SK-N-SH (cell line): ENCODE results near the gene BEST3. TPM values are rescaled to one million over a fixed set of nuclear protein-coding genes. Genes with fewer than 3 reads are reported as not detected.

Source experiments
- CTCF ChIA-PET: fragments of 300-600, 350-600 bp; formaldehyde crosslinking; extraction: SDS; loops from one replicate; lab custom pipeline; 2021; lab: Yijun Ruan, JAX
- POLR2A ChIA-PET: fragments of 350-600 bp; sonication (Branson Sonifier 250); formaldehyde crosslinking; extraction: SDS; loops from one replicate; lab custom pipeline; 2020; ENCODE audit warnings: antibody characterized with exemption, inconsistent platforms; lab: Yijun Ruan, JAX
- DNase-seq: peaks from one replicate; pipeline ENCODE4 v3.0.0; 2012
- H2AFZ ChIP-seq: fragments of 200-600 bp; sonication (generic); 2 replicates; pipeline ENCODE4 v1.8.1; 2016; ENCODE audit warnings: antibody characterized with exemption, mild to moderate bottlenecking, low read depth
- H3F3A ChIP-seq: fragments of 200-600 bp; sonication (generic); replicated peaks from 2 replicates; pipeline ENCODE3; 2016; ENCODE audit warnings: antibody characterized with exemption, mild to moderate bottlenecking; ENCODE audit not compliant: insufficient read depth
- H3K27ac ChIP-seq, 2 experiments: fragments of 200-500 bp in 1 of 2; fragments of 200-600 bp in 1 of 2; sonication (Bioruptor generic) in 1 of 2; sonication (generic), shearing (Covaris generic) in 1 of 2; 2 replicates each; pipeline versions ENCODE4 v1.5.1 to v1.6.1; 2014 to 2016; ENCODE audit warnings: low read depth in 2 of 2, inconsistent platforms in 1 of 2, low read length in 1 of 2, mild to moderate bottlenecking in 1 of 2, mixed read lengths in 1 of 2
- H3K27me3 ChIP-seq: fragments of 200-600 bp; sonication (generic), shearing (Covaris generic); 2 replicates; pipeline ENCODE4 v1.6.1; 2016; ENCODE audit warnings: mixed run types; ENCODE audit not compliant: insufficient read depth
- H3K36me3 ChIP-seq, 2 experiments: fragments of 200-500 bp in 1 of 2; fragments of 200-600 bp in 1 of 2; sonication (Bioruptor generic) in 1 of 2; sonication (generic) in 1 of 2; replicated peaks in 1 of 2; 2 replicates each; pipeline versions ENCODE3 to v1.5.1; 2014 to 2016; ENCODE audit warnings: low read length in 1 of 2, mild to moderate bottlenecking in 1 of 2; ENCODE audit not compliant: insufficient read depth in 2 of 2, control insufficient read depth in 1 of 2
- H3K4me1 ChIP-seq, 2 experiments: fragments of 200-500 bp in 1 of 2; fragments of 200-600 bp in 1 of 2; sonication (Bioruptor generic) in 1 of 2; sonication (generic), shearing (Covaris generic) in 1 of 2; 2 replicates each; pipeline versions ENCODE4 v1.5.1 to v1.6.1; 2014 to 2016; ENCODE audit warnings: low read depth in 1 of 2, low read length in 1 of 2, mixed run types in 1 of 2; ENCODE audit not compliant: insufficient read depth in 2 of 2, control insufficient read depth in 1 of 2
- H3K4me2 ChIP-seq: fragments of 200-600 bp; sonication (generic), shearing (Covaris generic); 2 replicates; pipeline ENCODE4 v1.6.1; 2017; ENCODE audit warnings: mixed run types
- H3K4me3 ChIP-seq, 2 experiments: fragments of 200-500 bp in 1 of 2; fragments of 200-600 bp in 1 of 2; sonication (Bioruptor generic) in 1 of 2; sonication (generic), shearing (Covaris generic) in 1 of 2; 2 replicates each; pipeline versions ENCODE4 v1.5.1 to v1.8.1; 2014 to 2016; ENCODE audit warnings: low read depth in 2 of 2, inconsistent platforms in 1 of 2, low read length in 1 of 2, mild to moderate bottlenecking in 1 of 2, mixed read lengths in 1 of 2, moderate library complexity in 1 of 2
- H3K79me2 ChIP-seq: fragments of 200-600 bp; sonication (generic); 2 replicates; pipeline ENCODE4 v1.8.1; 2017; ENCODE audit warnings: mild to moderate bottlenecking; ENCODE audit not compliant: insufficient read depth
- H3K9ac ChIP-seq: fragments of 200-600 bp; sonication (generic); 2 replicates; pipeline ENCODE4 v1.6.1; 2017; ENCODE audit warnings: mixed run types
- H3K9me2 ChIP-seq: fragments of 200-600 bp; sonication (generic); 2 replicates; pipeline ENCODE4 v1.6.1; 2017; ENCODE audit warnings: mixed run types
- H3K9me3 ChIP-seq: fragments of 200-600 bp; sonication (generic); 2 replicates; pipeline ENCODE4 v1.6.1; 2017; ENCODE audit warnings: mixed run types, mild to moderate bottlenecking, moderate library complexity
- H4K20me1 ChIP-seq: fragments of 200-600 bp; sonication (generic); 2 replicates; pipeline ENCODE4 v1.6.1; 2017; ENCODE audit warnings: mild to moderate bottlenecking, mixed run types; ENCODE audit not compliant: insufficient read depth
- CTCF ChIP-seq: fragments of 200-600 bp; sonication (generic); IDR thresholded peaks from 2 replicates; pipeline ENCODE4 v1.6.1; 2017; ENCODE audit warnings: antibody characterized with exemption, mild to moderate bottlenecking, moderate library complexity
- GATA2 ChIP-seq: sonication (generic); formaldehyde crosslinking; IDR thresholded peaks from 2 replicates; pipeline ENCODE4 v1.5.0; 2020; ENCODE audit warnings: mild to moderate bottlenecking, missing genetic modification reagents
- MAX ChIP-seq: IDR thresholded peaks from 2 replicates; pipeline ENCODE4 v1.4.0; 2012; ENCODE audit warnings: low read depth
- MEF2A ChIP-seq: IDR thresholded peaks from 2 replicates; pipeline ENCODE4 v1.4.0; 2012; ENCODE audit warnings: low read depth, borderline replicate concordance
- MXI1 ChIP-seq: IDR thresholded peaks from 2 replicates; pipeline ENCODE4 v1.6.1; 2012; ENCODE audit warnings: mild to moderate bottlenecking, low read depth, low read length, improper control_type of control experiment
- NFIC ChIP-seq: IDR thresholded peaks from 2 replicates; pipeline ENCODE4 v1.4.0; 2012; ENCODE audit warnings: borderline replicate concordance
- NRF1 ChIP-seq: IDR thresholded peaks from 2 replicates; pipeline ENCODE4 v1.6.1; 2012; ENCODE audit warnings: low read depth, mild to moderate bottlenecking, low read length
- RAD21 ChIP-seq: IDR thresholded peaks from 2 replicates; pipeline ENCODE4 v1.6.1; 2012; ENCODE audit warnings: mild to moderate bottlenecking, low read length
- REST ChIP-seq: IDR thresholded peaks from 2 replicates; pipeline ENCODE4 v1.6.1; 2012; ENCODE audit warnings: mild to moderate bottlenecking, low read depth, low read length, moderate library complexity
- RXRA ChIP-seq: IDR thresholded peaks from 2 replicates; pipeline ENCODE4 v1.4.0; 2012; ENCODE audit warnings: low read depth, mild to moderate bottlenecking, borderline replicate concordance
- SMC3 ChIP-seq: IDR thresholded peaks from 2 replicates; pipeline ENCODE4 v1.6.1; 2012; ENCODE audit warnings: low read depth, low read length, improper control_type of control experiment
- WGBS: methylation state at CpG from one replicate; pipeline ENCODE4 v1.1.6; 2017; ENCODE audit warnings: low lambda C conversion rate; 5-methylcytosine and 5-hydroxymethylcytosine counted together
- polyA plus RNA-seq, 3 experiments: library from polyadenylated mRNA; depleted of rRNA; stranded (reverse); fragments of >200 nt; gene quantifications; 2 replicates each; pipeline ENCODE4 v1.2.3, GENCODE V29; 2012
- TF ChIP-seq, protein P1 (sequence below): IDR thresholded peaks from 2 replicates; pipeline ENCODE4; 2012
- TF ChIP-seq, protein P2 (sequence below): fragments of 150-350 bp; IDR thresholded peaks from 2 replicates; pipeline ENCODE4 v1.6.1; 2017; ENCODE audit warnings: antibody characterized with exemption, low read length, low read depth, borderline replicate concordance

The BEST3 gene
- polyA plus RNA-seq, 1 of the 3 experiments (the other 2 are of a cell fraction), result 0.48 TPM

- ChIA-PET CTCF (no interaction called here), POLR2A (no interaction called here)
- WGBS, result 59% methylated on average over 4 of the region's 4 CpGs
- TF ChIP-seq NFIC (0 out of 2 replicates have a peak, but pooled peaks have one; percentile 12), MXI1 (no peak)
- Histone ChIP-seq H3K9me3 (no peaks in the 10 kb centered on the region), H3K4me1 (no peaks in the 10 kb centered on the region), H3K4me3 (no peak overlapping the region), H2AFZ (no peak overlapping the region), H3K9me2 (no peaks in the 10 kb centered on the region), H3K9ac (no peak overlapping the region), H3K27ac (no peak overlapping the region), H4K20me1 (no peaks in the 10 kb centered on the region), H3K36me3 (no peaks in the 10 kb centered on the region), H3F3A (peaks cover 3% of the 10 kb centered on the region), H3K79me2 (no peaks in the 10 kb centered on the region), H3K27me3 (no peaks in the 10 kb centered on the region), H3K4me2 (no peak overlapping the region)
- DNase-seq, result no peak
Measured at GRCh38 chr12:69679119-69679518, 20.0 kb downstream of the BEST3 start.

DNA sequence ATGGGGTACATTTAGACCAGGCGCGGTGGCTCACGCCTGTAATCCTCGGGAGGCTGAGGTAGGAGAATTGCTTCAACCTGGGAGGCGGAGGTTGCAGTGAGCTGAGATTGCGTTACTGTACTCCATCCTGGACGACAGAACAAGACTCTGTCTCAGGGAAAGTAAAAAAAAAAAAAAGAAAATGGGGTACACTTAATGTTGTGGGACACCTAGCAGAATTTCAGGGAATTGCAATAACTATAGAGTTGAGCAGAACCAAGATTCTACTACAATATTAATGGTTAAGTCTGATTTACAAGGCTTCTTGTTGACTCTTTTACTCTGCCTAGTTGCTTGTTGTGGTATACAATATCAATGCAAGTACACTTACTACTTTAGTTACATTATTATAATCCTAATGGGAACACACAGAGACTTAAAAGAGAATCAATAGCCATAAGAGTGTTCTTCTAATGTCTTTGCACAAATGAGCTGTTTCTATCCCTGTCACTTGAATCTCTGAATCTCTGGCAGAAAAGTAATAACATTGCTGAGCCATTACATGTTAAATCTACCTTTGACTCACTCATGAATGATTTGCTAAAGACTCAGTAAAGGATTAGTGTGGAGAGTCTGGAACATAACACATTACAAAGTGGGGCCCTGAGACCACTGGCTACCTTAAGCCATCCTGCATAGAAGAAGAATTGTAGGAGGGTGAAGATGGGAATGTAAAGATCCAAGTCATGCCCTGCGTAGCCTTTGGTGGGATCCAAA, 22.7 kb downstream of the BEST3 start:
- Histone ChIP-seq H3K9me2 (no peaks in the 10 kb centered on the region), H3K4me3 (no peak overlapping the region), H3K4me1 (no peaks in the 10 kb centered on the region), H4K20me1 (no peaks in the 10 kb centered on the region), H3K27ac (no peak overlapping the region), H3K27me3 (no peaks in the 10 kb centered on the region), H3K4me2 (no peak overlapping the region), H3K79me2 (no peaks in the 10 kb centered on the region), H2AFZ (no peak overlapping the region), H3K9me3 (no peaks in the 10 kb centered on the region), H3F3A (peaks cover 3% of the 10 kb centered on the region), H3K36me3 (no peaks in the 10 kb centered on the region), H3K9ac (no peak overlapping the region)
- TF ChIP-seq, protein P1, sequence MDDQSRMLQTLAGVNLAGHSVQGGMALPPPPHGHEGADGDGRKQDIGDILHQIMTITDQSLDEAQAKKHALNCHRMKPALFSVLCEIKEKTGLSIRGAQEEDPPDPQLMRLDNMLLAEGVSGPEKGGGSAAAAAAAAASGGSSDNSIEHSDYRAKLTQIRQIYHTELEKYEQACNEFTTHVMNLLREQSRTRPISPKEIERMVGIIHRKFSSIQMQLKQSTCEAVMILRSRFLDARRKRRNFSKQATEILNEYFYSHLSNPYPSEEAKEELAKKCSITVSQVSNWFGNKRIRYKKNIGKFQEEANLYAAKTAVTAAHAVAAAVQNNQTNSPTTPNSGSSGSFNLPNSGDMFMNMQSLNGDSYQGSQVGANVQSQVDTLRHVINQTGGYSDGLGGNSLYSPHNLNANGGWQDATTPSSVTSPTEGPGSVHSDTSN, result no peak
- TF ChIP-seq MAX (no peak), CTCF (peak; percentile 33; the same call in 1 of the 2 replicates), RXRA (no peak), RAD21 (no peak)
- ChIA-PET POLR2A (no interaction called here), CTCF (no interaction called here)
- DNase-seq, result no peak
- 88% methylated on average over 8 of the region's 8 CpGs for WGBS

DNA sequence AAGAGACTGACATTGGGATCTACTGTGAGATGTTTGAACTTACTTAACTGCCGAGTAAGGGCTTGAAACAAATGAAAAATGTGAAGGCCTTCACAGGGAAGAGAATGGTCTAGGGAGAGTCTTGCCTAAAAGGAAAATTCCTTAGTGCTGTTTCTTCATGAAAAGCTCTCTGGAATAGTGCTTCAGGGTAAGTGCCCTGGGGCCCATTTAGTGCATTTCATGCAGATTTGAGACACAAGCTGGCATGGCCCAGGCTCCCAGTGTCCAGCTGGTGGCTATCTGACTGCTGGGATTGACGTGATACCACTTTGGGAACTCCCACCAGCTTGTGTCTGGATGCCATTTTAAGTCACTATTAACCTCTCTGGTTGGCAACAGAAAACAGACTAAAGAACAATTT, 26.9 kb downstream of the BEST3 start:
- H3K4me3 ChIP-seq, result no peak overlapping the region
- H2AFZ ChIP-seq, result no peak overlapping the region
- H3K27ac ChIP-seq, result no peak overlapping the region
- H3K27me3 ChIP-seq, result no peaks in the 10 kb centered on the region
- no peak overlapping the region for H3K4me2 ChIP-seq
- WGBS, result 81% methylated on average over 2 of the region's 2 CpGs
- no peaks in the 10 kb centered on the region for H3K4me1 ChIP-seq
- ChIA-PET POLR2A (no interaction called here), CTCF (interaction anchor here (1.1 kb wide), 1 partner anchor 14 kb away, joined by 3 read pairs; no protein-coding TSS in a partner anchor)
- DNase-seq, result no peak
- H3K9ac ChIP-seq, result no peak overlapping the region
- no peaks in the 10 kb centered on the region for H3K79me2 ChIP-seq
- no peaks in the 10 kb centered on the region for H3K36me3 ChIP-seq
- H3K9me2 ChIP-seq, result no peaks in the 10 kb centered on the region
- H4K20me1 ChIP-seq, result no peaks in the 10 kb centered on the region
- H3F3A ChIP-seq, result no peaks in the 10 kb centered on the region
- H3K9me3 ChIP-seq, result no peaks in the 10 kb centered on the region
- TF ChIP-seq MEF2A, result no peak
- TF ChIP-seq SMC3, result no peak
- TF ChIP-seq NRF1, result no peak
- TF ChIP-seq, protein P2, sequence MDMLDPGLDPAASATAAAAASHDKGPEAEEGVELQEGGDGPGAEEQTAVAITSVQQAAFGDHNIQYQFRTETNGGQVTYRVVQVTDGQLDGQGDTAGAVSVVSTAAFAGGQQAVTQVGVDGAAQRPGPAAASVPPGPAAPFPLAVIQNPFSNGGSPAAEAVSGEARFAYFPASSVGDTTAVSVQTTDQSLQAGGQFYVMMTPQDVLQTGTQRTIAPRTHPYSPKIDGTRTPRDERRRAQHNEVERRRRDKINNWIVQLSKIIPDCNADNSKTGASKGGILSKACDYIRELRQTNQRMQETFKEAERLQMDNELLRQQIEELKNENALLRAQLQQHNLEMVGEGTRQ, result no peak
- TF ChIP-seq GATA2 (CRISPR knock-in tag), result no peak
- no peak for TF ChIP-seq REST
